Epithelial cell of umbilical artery (primary cell): Measurements from ENCODE around the gene KCNAB3. TPM values are rescaled to one million over a fixed set of nuclear protein-coding genes. Genes with fewer than 3 reads are reported as not detected.

ENCODE experiments used
- total RNA-seq: library from RNA; depleted of rRNA; stranded (reverse); fragments of >200 nt; gene quantifications from 2 replicates; pipeline ENCODE4 v1.2.3, GENCODE V29; 2014

The KCNAB3 gene
- total RNA-seq, result 0.15 and 0.32 TPM in 2 replicates

DNA sequence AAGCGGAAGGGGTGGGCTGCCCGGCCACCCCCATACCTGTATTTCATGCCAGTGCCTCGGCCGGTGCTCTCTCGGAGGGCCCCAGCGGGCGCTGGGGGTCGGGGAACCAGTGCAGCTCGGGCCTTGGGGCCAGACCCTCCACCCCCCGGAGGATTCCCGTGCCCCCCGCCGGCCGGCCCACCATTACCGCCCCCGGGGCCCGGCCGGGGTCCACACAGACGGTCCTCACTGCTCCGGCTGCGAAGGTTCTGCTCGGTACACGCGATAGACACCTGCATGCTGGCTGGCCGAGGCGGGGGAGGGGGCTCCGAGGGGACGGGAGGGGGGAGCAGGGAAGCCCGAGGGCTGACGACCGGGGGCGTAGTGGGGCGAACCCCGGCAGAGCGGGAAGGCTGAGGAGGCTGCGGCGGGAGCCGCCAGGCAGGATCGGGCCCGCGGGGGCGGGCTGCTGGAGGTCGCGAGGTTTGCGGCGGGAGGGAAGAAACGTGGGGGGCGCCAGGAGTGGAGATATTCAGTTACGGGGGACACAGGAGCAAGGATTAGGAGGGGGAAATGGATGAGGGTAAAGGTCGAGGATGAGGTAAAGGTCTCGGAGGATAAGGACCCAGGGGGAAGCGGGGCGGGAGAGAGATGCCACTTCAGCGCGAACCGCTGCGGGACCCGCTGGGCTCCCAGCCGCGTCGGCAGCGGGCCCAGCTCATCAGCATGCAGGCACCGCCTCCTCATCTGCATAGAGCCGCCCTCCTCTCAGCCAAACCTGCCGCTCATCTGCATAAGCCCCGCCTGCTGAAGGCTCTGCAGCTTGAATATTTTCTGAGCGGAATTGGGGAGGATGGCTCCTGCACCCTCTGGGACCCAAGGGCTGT lies at the start of gene KCNAB3:
Gene KCNAB3, minus strand, starts transcription at position 699 of the 866 bp plus-strand sequence. Its CDS starts 421 bp downstream, at position 278.

DNA sequence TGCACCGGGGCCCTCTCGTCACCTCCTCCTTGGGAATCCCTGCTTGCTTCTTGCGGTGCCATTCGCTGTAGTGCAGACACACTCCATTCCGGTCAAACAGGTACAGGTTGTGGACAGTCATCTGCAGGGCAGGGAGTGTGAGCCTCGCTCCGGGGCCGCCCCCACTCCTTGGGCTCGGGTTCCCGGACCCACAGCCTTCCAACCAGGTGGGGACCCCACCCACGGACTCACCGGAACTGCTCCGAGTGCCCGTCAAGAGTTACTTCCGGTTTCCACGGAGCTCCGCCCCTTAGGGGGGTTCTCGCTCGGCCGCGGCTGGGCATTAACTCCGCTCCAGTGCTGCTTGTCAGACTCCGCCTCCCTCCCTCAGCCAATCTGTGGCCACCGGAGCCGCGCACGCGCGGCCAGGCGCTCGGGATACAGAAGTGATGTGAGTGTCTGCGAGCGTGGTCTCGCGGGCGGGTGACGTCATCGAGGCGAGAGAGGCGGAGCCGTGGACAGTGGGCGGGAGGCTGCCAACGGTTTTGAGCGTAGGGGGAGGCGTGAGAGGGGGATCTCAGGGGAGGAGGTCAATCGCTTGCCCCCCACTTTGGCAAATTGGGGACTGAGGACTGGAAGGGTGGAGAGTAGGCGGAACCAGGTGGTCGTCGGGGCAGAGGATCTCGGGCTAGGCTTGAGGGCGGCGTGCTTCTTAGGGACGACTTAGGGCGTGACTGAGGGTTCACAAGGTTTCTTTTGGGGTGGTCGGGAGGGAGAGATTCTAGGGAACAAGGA lies 2.2 kb upstream of the KCNAB3 start, which contains the start of the genes CNTROB and TRAPPC1:
Gene CNTROB, plus strand, starts transcription at position 498 of the 774 bp plus-strand sequence. CDS start 874 bp downstream, outside the sequence.
Gene TRAPPC1, minus strand, starts transcription at position 238 of the 774 bp plus-strand sequence. Its CDS starts 117 bp downstream, at position 121.

DNA sequence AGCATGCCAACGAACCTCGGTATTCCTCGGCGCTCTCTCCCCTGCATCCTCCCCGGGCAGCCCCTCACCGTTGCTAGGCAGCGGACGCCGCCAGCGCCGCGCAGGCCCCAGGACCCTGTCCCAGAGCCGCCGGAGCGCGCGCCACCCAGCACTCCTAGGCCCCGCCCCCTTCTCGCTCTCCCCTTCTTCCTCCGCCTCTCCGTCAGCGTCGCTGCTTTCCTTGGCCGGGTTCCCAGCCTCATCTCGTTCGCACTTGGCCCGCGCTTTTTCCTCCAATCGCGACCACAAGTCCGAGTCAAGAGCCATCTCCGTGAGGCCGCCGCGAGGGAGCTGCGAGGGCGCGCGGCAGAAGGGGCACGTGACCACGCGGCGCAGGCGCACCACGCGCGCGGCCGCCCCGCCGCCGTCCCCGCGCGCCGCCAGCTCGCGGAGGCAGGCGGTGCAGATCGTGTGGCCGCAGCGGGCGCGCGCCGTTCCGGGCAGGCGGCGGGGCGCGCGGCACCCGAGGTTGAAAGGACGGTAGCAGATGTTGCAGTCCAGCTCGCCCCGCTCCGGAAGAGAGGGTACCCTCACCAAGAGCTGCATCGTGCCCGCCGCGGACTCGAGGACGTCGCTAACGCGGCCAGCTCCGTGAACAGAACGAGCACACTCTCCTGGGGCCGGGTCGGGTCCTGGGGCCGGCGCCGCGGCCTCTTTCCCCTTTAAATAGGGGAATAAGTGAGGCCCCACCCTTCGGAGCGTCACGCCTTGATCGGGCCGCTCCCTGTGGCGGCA lies 13.9 kb downstream of the KCNAB3 start, which contains the start of gene RNF227:
Gene RNF227, minus strand, starts transcription at position 679 of the 774 bp plus-strand sequence. Its CDS starts 94 bp downstream, at position 585.

DNA sequence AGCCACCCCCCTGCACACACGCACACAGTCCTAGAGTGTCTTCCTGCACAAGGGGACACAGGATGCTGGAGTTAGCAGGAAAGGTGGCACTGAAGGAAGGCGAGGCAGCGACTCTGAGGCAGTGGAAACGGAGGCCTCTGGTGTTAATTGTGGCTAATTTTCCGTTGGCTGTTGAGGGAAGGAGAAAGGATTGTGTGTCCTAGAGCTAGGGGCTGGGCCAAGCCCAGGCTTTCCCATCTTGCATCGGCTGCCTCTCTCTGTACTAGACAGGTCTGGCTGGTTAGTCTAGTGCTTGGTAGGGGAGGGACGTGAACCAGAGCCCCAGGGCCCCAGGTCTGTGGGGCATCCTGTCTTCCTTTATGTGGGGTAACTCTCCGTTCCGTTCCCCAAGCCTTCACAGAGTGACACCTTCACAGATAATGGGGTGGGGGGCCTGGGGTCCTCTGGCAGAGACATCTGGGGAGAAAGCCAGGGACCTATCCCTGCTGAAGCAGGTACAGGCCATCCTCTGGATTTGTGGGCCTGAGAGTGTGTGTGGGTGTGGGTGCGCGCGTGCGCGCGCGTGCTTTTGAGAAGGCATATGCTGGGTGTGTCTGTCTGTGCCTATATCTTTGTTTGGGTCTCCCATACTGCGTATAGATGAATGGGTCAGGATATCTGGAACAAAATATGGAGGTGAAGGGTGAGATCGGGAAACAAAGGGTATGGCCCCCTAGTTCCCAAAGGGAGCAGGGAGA lies 41.3 kb downstream of the KCNAB3 start, which contains the start of gene CHD3:
Gene CHD3, plus strand, starts transcription at position 606 of the 737 bp plus-strand sequence. CDS start 212 bp downstream, outside the sequence.

Other genes starting within 250 kb of the KCNAB3 start
- 40.6 and 70.1 TPM in 2 replicates for gene TP53, start 242.4 kb downstream of the KCNAB3 start, total RNA-seq
- 10.1 and 10.6 TPM in 2 replicates for gene WRAP53, start 241.4 kb downstream of the KCNAB3 start, total RNA-seq
- gene EFNB3, start 224.7 kb downstream of the KCNAB3 start, total RNA-seq, result 0.15 and 0.97 TPM in 2 replicates
- gene DNAH2, start 212.1 kb downstream of the KCNAB3 start, total RNA-seq, result under 0.01 and 0.30 TPM in 2 replicates
- 1.2 and 2.9 TPM in 2 replicates for gene KDM6B, start 95.6 kb downstream of the KCNAB3 start, total RNA-seq
- gene TMEM88, start 74.8 kb downstream of the KCNAB3 start, total RNA-seq, result 27.0 and 44.8 TPM in 2 replicates
- 48.9 and 115 TPM in 2 replicates for gene NAA38, start 72.3 kb downstream of the KCNAB3 start, total RNA-seq
- 7.0 and 7.1 TPM in 2 replicates for gene CYB5D1, start 71.9 kb downstream of the KCNAB3 start, total RNA-seq
- gene CHD3, start 41.1 kb downstream of the KCNAB3 start, total RNA-seq, result 104 TPM in 2 replicates
- gene RNF227, start 13.6 kb downstream of the KCNAB3 start, total RNA-seq, result 0.65 and 0.76 TPM in 2 replicates
- gene TRAPPC1, start 2.1 kb upstream of the KCNAB3 start, total RNA-seq, result 34.5 and 35.4 TPM in 2 replicates
- gene CNTROB, start 2.4 kb upstream of the KCNAB3 start, total RNA-seq, result 15.9 and 17.0 TPM in 2 replicates
- not detected in 2 replicates for gene GUCY2D, start 72.8 kb upstream of the KCNAB3 start, total RNA-seq
- not detected in 2 replicates for gene ALOX15B, start 109.2 kb upstream of the KCNAB3 start, total RNA-seq
- not detected in 2 replicates for gene ALOX12B, start 157.9 kb upstream of the KCNAB3 start, total RNA-seq
- under 0.01 TPM in 1 of 2 replicates, not detected in the other for gene ALOXE3, start 188.7 kb upstream of the KCNAB3 start, total RNA-seq
- gene HES7, start 194.2 kb upstream of the KCNAB3 start, total RNA-seq, result not detected in 2 replicates
- 2.9 and 3.2 TPM in 2 replicates for gene PER1, start 222.5 kb upstream of the KCNAB3 start, total RNA-seq
- 4.2 and 8.1 TPM in 2 replicates for gene VAMP2, start 233.1 kb upstream of the KCNAB3 start, total RNA-seq
- gene TMEM107, start 246.5 kb upstream of the KCNAB3 start, total RNA-seq, result 24.8 and 44.5 TPM in 2 replicates